CD8-positive, alpha-beta memory T cell (primary cell): ENCODE measurements around the gene MVK. TPM values are rescaled to one million over a fixed set of nuclear protein-coding genes. Genes with fewer than 3 reads are reported as not detected.

Source experiments
- CTCF ChIA-PET: fragments of 350-600 bp; sonication (Branson Sonifier 250); formaldehyde crosslinking; loops from one replicate; lab custom pipeline; 2021; ENCODE audit warnings: antibody characterized with exemption; lab: Charles Lee
- POLR2A ChIA-PET: fragments of 350-600 bp; sonication (Branson Sonifier 250); formaldehyde crosslinking; loops from one replicate; lab custom pipeline; 2021; ENCODE audit warnings: antibody characterized with exemption; lab: Charles Lee
- DNase-seq, 5 donors: peaks; one replicate each; pipeline versions ENCODE4 v3.0.0 to v3.0.0-alpha.2; 2020 to 2022; ENCODE audit warnings: mixed read lengths in 1 of 5
- H3K27ac ChIP-seq: one replicate; pipeline ENCODE4 v1.7.0; 2013; ENCODE audit warnings: low read depth, mild to moderate bottlenecking, low read length, moderate library complexity
- H3K27me3 ChIP-seq: 2 replicates; pipeline ENCODE4 v1.7.0; 2013; ENCODE audit warnings: low read length, mild to moderate bottlenecking; ENCODE audit not compliant: insufficient read depth, poor library complexity, severe bottlenecking
- H3K36me3 ChIP-seq: 2 replicates; pipeline ENCODE4 v1.7.0; 2013; ENCODE audit warnings: mild to moderate bottlenecking, low read length, moderate library complexity; ENCODE audit not compliant: insufficient read depth
- H3K4me1 ChIP-seq: 2 replicates; pipeline ENCODE4 v1.7.0; 2013; ENCODE audit warnings: mild to moderate bottlenecking, low read length, moderate library complexity; ENCODE audit not compliant: insufficient read depth
- H3K4me3 ChIP-seq: 2 replicates; pipeline ENCODE4 v1.7.0; 2013; ENCODE audit warnings: mild to moderate bottlenecking, low read length
- H3K9me3 ChIP-seq: 2 replicates; pipeline ENCODE4 v1.7.0; 2013; ENCODE audit warnings: mild to moderate bottlenecking, low read length
- H3K27ac Mint-ChIP-seq, 8 donors: one replicate each; pipeline ENCODE4 v1.8.0; 2020 to 2021; ENCODE audit warnings: mixed read lengths in 8 of 8, mild to moderate bottlenecking in 6 of 8, inconsistent platforms in 3 of 8, moderate library complexity in 3 of 8
- H3K27me3 Mint-ChIP-seq, 2 donors: one replicate each; pipeline ENCODE4 v1.8.0; 2020 to 2021; ENCODE audit warnings: mixed read lengths in 2 of 2, mild to moderate bottlenecking in 1 of 2, moderate library complexity in 1 of 2
- H3K36me3 Mint-ChIP-seq, 3 donors: one replicate each; pipeline ENCODE4 v1.8.0; 2020 to 2021; ENCODE audit warnings: mixed read lengths in 3 of 3, inconsistent platforms in 1 of 3, mild to moderate bottlenecking in 1 of 3
- H3K4me1 Mint-ChIP-seq, 3 donors: one replicate each; pipeline ENCODE4 v1.8.0; 2020 to 2021; ENCODE audit warnings: mixed read lengths in 3 of 3, inconsistent platforms in 1 of 3, mild to moderate bottlenecking in 1 of 3
- H3K4me3 Mint-ChIP-seq, 7 donors: one replicate each; pipeline ENCODE4 v1.8.0; 2020 to 2021; ENCODE audit warnings: mixed read lengths in 7 of 7, mild to moderate bottlenecking in 6 of 7, moderate library complexity in 4 of 7, inconsistent platforms in 2 of 7
- H3K9me3 Mint-ChIP-seq, 5 donors: one replicate each; pipeline ENCODE4 v1.8.0; 2020 to 2022; ENCODE audit warnings: mixed read lengths in 5 of 5, mild to moderate bottlenecking in 3 of 5, moderate library complexity in 2 of 5, inconsistent platforms in 1 of 5
- polyA plus RNA-seq: library from polyadenylated mRNA; unstranded; fragments of 300-500 nt; fragmentation: Illumina TruSeq; gene quantifications from one replicate; pipeline ENCODE4 v1.2.3, GENCODE V29; 2021
- total RNA-seq, 2 experiments: library from RNA; stranded (reverse); gene quantifications; one replicate each; pipeline ENCODE4 v1.2.3, GENCODE V29; 2021

MVK gene
- total and polyA plus RNA-seq, 3 experiments from 2014 or later = 2.6 to 15.8 (median 14.2) TPM

- peaks cover 16% of the 10 kb centered on the region for H3K36me3 ChIP-seq
- H3K4me1 Mint-ChIP-seq = no peaks in the 10 kb centered on the region
Observed at GRCh38 chr12:109561711-109562030, 11.9 kb upstream of the MVK start.

GRCh38 chr12:109562871-109563270 lies 10.7 kb upstream of the MVK start:
- CTCF ChIA-PET = no interaction called here
- Mint-ChIP-seq H3K36me3 (peaks cover 9 to 53% (median 9%) of the 10 kb centered on the region in 3 donors), H3K9me3 (peaks cover 0 to 4% (median 0%) of the 10 kb centered on the region in 5 donors), H3K4me3 (no peak overlapping the region), H3K4me1 (no peaks in the 10 kb centered on the region), H3K27me3 (no peaks in the 10 kb centered on the region), H3K27ac (no peak overlapping the region)
- DNase-seq = no peak
- no peaks in the 10 kb centered on the region for H3K9me3 ChIP-seq
- no peaks in the 10 kb centered on the region for H3K27me3 ChIP-seq
- POLR2A ChIA-PET = no interaction called here
- H3K4me1 ChIP-seq = no peaks in the 10 kb centered on the region
- H3K4me3 ChIP-seq = no peak overlapping the region
- peaks cover 16% of the 10 kb centered on the region for H3K36me3 ChIP-seq
- no peak overlapping the region for H3K27ac ChIP-seq

More at GRCh38 chr12:109561711-109562030, 11.9 kb upstream of the MVK start:
- Histone ChIP-seq H3K27ac (no peak overlapping the region), H3K4me3 (no peak overlapping the region), H3K27me3 (no peaks in the 10 kb centered on the region), H3K9me3 (no peaks in the 10 kb centered on the region), H3K4me1 (no peaks in the 10 kb centered on the region)
- H3K27ac Mint-ChIP-seq = no peak overlapping the region
- peaks cover 7 to 42% (median 9%) of the 10 kb centered on the region in 3 donors for H3K36me3 Mint-ChIP-seq
- no peaks in the 10 kb centered on the region for H3K27me3 Mint-ChIP-seq
- H3K4me3 Mint-ChIP-seq = no peak overlapping the region
- ChIA-PET POLR2A (no interaction called here), CTCF (no interaction called here)
- H3K9me3 Mint-ChIP-seq = peaks cover 0 to 4% (median 0%) of the 10 kb centered on the region in 5 donors
- DNase-seq = no peak

- no peaks in the 10 kb centered on the region for H3K9me3 ChIP-seq
- peaks cover 0 to 4% (median 0%) of the 10 kb centered on the region in 5 donors for H3K9me3 Mint-ChIP-seq
- no peaks in the 10 kb centered on the region for H3K4me1 Mint-ChIP-seq
- H3K4me3 ChIP-seq = no peak overlapping the region
- peaks cover 9 to 60% (median 13%) of the 10 kb centered on the region in 3 donors for H3K36me3 Mint-ChIP-seq
- H3K36me3 ChIP-seq = peaks cover 16% of the 10 kb centered on the region
- ChIA-PET POLR2A (no interaction called here), CTCF (no interaction called here)
- no peak overlapping the region for H3K27ac Mint-ChIP-seq
- no peak for DNase-seq
- no peak overlapping the region for H3K27ac ChIP-seq
- no peaks in the 10 kb centered on the region for H3K27me3 ChIP-seq
- H3K4me3 Mint-ChIP-seq = no peak overlapping the region
- H3K27me3 Mint-ChIP-seq = no peaks in the 10 kb centered on the region
- no peaks in the 10 kb centered on the region for H3K4me1 ChIP-seq
Observed at GRCh38 chr12:109563291-109564284, 10.0 kb upstream of the MVK start.

GRCh38 chr12:109566424-109566823 lies 7.2 kb upstream of the MVK start:
- CTCF ChIA-PET = no interaction called here
- POLR2A ChIA-PET = no interaction called here

GRCh38 chr12:109567296-109567695 lies 6.3 kb upstream of the MVK start:
- Histone ChIP-seq H3K4me3 (no peak overlapping the region), H3K36me3 (peaks cover 12% of the 10 kb centered on the region), H3K9me3 (no peaks in the 10 kb centered on the region), H3K27ac (no peak overlapping the region), H3K4me1 (no peaks in the 10 kb centered on the region), H3K27me3 (no peaks in the 10 kb centered on the region)
- ChIA-PET POLR2A (no interaction called here), CTCF (no interaction called here)
- Mint-ChIP-seq H3K36me3 (peaks cover 2 to 63% (median 16%) of the 10 kb centered on the region in 3 donors), H3K27ac (no peak overlapping the region), H3K4me3 (no peak overlapping the region), H3K4me1 (peaks cover 0 to 4% (median 4%) of the 10 kb centered on the region in 3 donors), H3K9me3 (peaks cover 0 to 1% (median 0%) of the 10 kb centered on the region in 5 donors), H3K27me3 (no peaks in the 10 kb centered on the region)
- no peak for DNase-seq

More at GRCh38 chr12:109566424-109566823, 7.2 kb upstream of the MVK start:
- Mint-ChIP-seq H3K9me3 (peaks cover 0 to 4% (median 0%) of the 10 kb centered on the region in 5 donors), H3K27me3 (no peaks in the 10 kb centered on the region), H3K27ac (no peak overlapping the region), H3K4me3 (no peak overlapping the region), H3K36me3 (peaks cover 9 to 72% (median 18%) of the 10 kb centered on the region in 3 donors), H3K4me1 (no peaks in the 10 kb centered on the region)
- Histone ChIP-seq H3K36me3 (peaks cover 16% of the 10 kb centered on the region), H3K4me1 (no peaks in the 10 kb centered on the region), H3K4me3 (no peak overlapping the region), H3K27me3 (no peaks in the 10 kb centered on the region), H3K27ac (no peak overlapping the region), H3K9me3 (no peaks in the 10 kb centered on the region)
- no peak for DNase-seq

GRCh38 chr12:109567967-109568366 lies 5.6 kb upstream of the MVK start:
- Mint-ChIP-seq H3K9me3 (no peaks in the 10 kb centered on the region), H3K36me3 (peaks cover 0 to 61% (median 16%) of the 10 kb centered on the region in 3 donors), H3K4me1 (peaks cover 7 to 11% (median 10%) of the 10 kb centered on the region in 3 donors), H3K27ac (peak overlapping the region in 1 of 8 donors; percentile 11), H3K4me3 (no peak overlapping the region), H3K27me3 (no peaks in the 10 kb centered on the region)
- H3K4me3 ChIP-seq = no peak overlapping the region
- ChIA-PET CTCF (no interaction called here), POLR2A (no interaction called here)
- H3K9me3 ChIP-seq = no peaks in the 10 kb centered on the region
- H3K4me1 ChIP-seq = peaks cover 7% of the 10 kb centered on the region
- no peak overlapping the region for H3K27ac ChIP-seq
- peaks cover 6% of the 10 kb centered on the region for H3K36me3 ChIP-seq
- DNase-seq = no peak
- no peaks in the 10 kb centered on the region for H3K27me3 ChIP-seq

- peaks cover 0 to 3% of the 10 kb centered on the region in 2 donors for H3K27me3 Mint-ChIP-seq
- no peak overlapping the region for H3K4me3 ChIP-seq
- peak overlapping the region in 2 of 8 donors; percentile 11 to 89 for H3K27ac Mint-ChIP-seq
- peaks cover 7% of the 10 kb centered on the region for H3K4me1 ChIP-seq
- H3K27ac ChIP-seq = no peak overlapping the region
- peaks cover 5% of the 10 kb centered on the region for H3K36me3 ChIP-seq
- POLR2A ChIA-PET = no interaction called here
- CTCF ChIA-PET = no interaction called here
- no peak overlapping the region for H3K4me3 Mint-ChIP-seq
- no peaks in the 10 kb centered on the region for H3K27me3 ChIP-seq
- no peaks in the 10 kb centered on the region for H3K9me3 ChIP-seq
- peaks cover 0 to 66% (median 16%) of the 10 kb centered on the region in 3 donors for H3K36me3 Mint-ChIP-seq
- DNase-seq = no peak
- no peaks in the 10 kb centered on the region for H3K9me3 Mint-ChIP-seq
- H3K4me1 Mint-ChIP-seq = peaks cover 11 to 15% (median 12%) of the 10 kb centered on the region in 3 donors
Observed at GRCh38 chr12:109568486-109568885, 5.1 kb upstream of the MVK start.
